ENCODE data around the gene DNLZ.

DNLZ gene

GRCh38 chr9:136366826-136367225, 3.3 kb upstream of the DNLZ start:
- no peak for DNase-seq
- in situ Hi-C loops (cut with HindIII; ENCODE audit: low pct_ligation_motif_present, low pct_unique_long_range_greater_than_20kb, low sequenced_read_pairs): no loop called here

- DNase-seq: no peak
- in situ Hi-C loops (cut with HindIII; ENCODE audit: low pct_ligation_motif_present, low pct_unique_long_range_greater_than_20kb, low sequenced_read_pairs): no loop called here
These were observed 2.3 kb upstream of the DNLZ start for GRCh38 chr9:136365775-136366222.

- in situ Hi-C loops (cut with HindIII; ENCODE audit: low pct_ligation_motif_present, low pct_unique_long_range_greater_than_20kb, low sequenced_read_pairs): no loop called here
- no peak for DNase-seq
These were observed 1.6 kb upstream of the DNLZ start for GRCh38 chr9:136364942-136365774.

GRCh38 chr9:136363949-136364748, 605 bp upstream of the DNLZ start:
- no peak for DNase-seq
- in situ Hi-C loops (cut with HindIII; ENCODE audit: low pct_ligation_motif_present, low pct_unique_long_range_greater_than_20kb, low sequenced_read_pairs): no loop called here

DNA sequence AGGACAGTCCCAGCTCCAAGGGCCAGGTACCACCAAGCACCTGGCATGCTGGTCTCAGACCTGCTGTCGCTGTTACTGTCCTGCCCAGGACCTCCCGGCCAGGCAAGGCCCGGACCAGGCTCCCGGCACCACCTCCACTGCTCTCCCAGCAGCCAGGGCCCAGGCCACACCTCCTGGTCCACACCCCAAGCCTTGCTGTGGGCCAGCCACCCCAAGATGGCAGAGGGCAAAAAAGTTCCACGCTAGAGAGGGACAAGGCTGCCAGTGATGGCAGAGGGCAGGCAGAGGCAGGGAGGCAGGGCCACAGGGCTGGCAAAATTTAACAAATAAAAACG, 1.1 kb downstream of the DNLZ start:
- DNase-seq: no peak
- in situ Hi-C loops (cut with HindIII; ENCODE audit: low pct_ligation_motif_present, low pct_unique_long_range_greater_than_20kb, low sequenced_read_pairs): no loop called here

DNA sequence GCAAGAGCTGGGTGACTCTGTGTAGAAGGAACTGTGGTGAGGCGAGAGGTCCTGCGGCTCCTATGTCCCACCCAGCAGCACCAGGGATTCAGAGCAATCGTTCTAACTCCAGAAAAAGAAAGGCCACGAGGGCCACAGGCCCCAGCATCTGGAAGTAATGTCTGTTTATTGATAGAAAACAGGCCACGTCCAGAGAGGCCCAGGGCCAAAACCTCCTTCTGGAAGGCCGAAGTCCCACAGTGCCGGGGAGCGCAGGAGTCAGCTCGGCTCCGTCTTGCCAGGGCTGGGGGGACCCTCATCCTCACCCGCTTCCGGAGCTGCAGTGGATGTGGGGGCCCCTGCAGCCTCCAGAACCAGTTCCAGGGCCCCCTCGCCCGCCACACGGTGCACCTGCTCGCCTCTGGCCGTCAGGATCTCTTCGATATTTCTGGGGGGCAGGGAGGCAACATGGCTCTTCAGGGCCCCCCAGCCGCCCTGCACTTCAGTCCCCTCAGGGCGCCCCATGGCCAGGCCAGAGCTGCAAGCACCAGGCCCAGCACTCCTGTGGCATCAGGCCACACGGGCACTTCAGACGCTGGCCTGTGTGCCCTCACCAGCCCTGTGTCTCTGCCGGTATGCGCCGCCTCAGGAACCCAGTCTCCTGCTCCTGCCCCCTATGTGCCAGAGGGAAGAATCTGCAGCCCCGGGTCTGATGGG, 1.6 kb downstream of the DNLZ start:
- in situ Hi-C loops (cut with HindIII; ENCODE audit: low pct_ligation_motif_present, low pct_unique_long_range_greater_than_20kb, low sequenced_read_pairs): no loop called here
- no peak for DNase-seq

GRCh38 chr9:136361047-136361753, 2.3 kb downstream of the DNLZ start:
- in situ Hi-C loops (cut with HindIII; ENCODE audit: low pct_ligation_motif_present, low pct_unique_long_range_greater_than_20kb, low sequenced_read_pairs): no loop called here
- DNase-seq: no peak

DNA sequence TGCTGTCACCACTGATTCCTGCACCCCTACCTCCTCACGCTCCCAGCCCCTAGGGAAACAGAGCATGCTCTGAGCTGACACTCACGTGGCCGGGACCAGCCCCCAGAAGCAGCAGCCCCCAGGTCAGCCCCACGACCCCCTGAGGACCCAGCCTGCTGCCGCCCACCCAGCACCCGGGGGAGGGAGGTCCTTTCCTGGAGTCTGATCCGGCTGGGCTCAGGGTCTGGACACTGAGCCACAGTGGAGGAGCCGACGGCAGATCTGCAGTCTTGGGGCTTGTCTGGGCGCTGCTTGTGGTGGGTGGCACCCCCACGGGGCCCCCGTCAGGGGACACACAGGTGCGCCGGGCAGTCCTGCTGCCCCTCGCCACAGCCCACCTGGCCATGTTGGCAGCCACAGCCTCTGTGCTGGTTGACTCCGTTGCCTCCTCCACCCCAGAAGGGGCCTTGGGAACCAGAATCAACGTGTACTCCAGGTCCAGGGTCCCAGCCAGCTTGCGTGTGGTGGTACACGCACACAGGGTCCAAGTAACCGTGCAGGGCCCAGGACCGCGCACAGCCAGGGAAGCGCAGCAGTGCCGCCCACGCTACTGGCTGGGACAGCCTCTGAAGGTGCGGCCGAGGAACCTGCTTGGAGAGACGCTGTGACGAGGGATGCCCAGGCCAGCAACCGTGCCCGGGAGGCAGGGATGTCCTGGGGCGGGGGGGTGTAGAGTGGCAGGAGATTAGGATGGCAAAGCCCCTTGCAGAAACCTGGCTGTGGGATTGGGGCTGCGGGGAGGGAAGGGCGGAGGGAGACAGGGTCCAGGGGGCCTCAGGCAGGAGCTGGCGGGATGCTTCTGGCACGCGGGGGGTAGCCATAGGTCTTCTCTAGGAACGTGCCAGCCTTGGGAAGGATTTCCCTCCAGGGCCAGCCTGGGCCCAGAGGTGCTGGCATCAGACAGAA, 3.5 kb downstream of the DNLZ start:
- DNase-seq: no peak
- in situ Hi-C loops (cut with HindIII; ENCODE audit: low pct_ligation_motif_present, low pct_unique_long_range_greater_than_20kb, low sequenced_read_pairs): no loop called here

- DNase-seq: no peak
- in situ Hi-C loops (cut with HindIII; ENCODE audit: low pct_ligation_motif_present, low pct_unique_long_range_greater_than_20kb, low sequenced_read_pairs): no loop called here
These were observed 4.7 kb downstream of the DNLZ start for GRCh38 chr9:136358888-136359287.

- DNase-seq: no peak
- in situ Hi-C loops (cut with HindIII; ENCODE audit: low pct_ligation_motif_present, low pct_unique_long_range_greater_than_20kb, low sequenced_read_pairs): no loop called here
These were observed 5.5 kb downstream of the DNLZ start for GRCh38 chr9:136358016-136358415.

- in situ Hi-C loops (cut with HindIII; ENCODE audit: low pct_ligation_motif_present, low pct_unique_long_range_greater_than_20kb, low sequenced_read_pairs): no loop called here
These were observed 6.3 kb downstream of the DNLZ start for GRCh38 chr9:136357202-136357725.

GRCh38 chr9:136355616-136356557, 7.7 kb downstream of the DNLZ start:
- no peak for DNase-seq
- in situ Hi-C loops (cut with HindIII; ENCODE audit: low pct_ligation_motif_present, low pct_unique_long_range_greater_than_20kb, low sequenced_read_pairs): no loop called here

More at GRCh38 chr9:136357202-136357725, 6.3 kb downstream of the DNLZ start:
- no peak for DNase-seq

DNA sequence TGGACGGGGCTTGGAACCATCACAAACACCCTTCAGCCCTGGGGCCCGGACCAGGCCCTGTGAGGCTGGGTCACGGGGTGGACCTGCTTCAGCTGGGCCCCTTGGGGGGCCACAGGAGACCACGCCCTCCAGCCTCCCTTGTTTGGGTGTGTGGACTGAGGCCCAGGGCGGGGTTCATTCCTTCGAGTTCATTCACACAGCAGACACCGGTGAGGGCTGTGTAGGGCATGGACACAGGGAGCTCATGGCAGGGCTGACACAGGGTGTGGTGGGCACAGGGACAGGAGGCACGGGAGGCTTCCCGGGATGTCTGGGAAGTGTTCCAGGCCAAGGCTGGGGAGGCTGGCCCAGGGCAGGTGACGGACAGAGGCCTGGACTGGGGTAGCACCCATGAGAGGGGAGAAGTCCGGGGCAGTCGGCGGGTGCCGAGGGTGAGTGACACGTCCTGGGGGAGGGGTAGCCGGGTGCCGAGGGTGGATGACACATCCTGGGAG, 8.9 kb downstream of the DNLZ start:
- no peak for DNase-seq
- in situ Hi-C loops (cut with HindIII; ENCODE audit: low pct_ligation_motif_present, low pct_unique_long_range_greater_than_20kb, low sequenced_read_pairs): no loop called here

- in situ Hi-C loops (cut with HindIII; ENCODE audit: low pct_ligation_motif_present, low pct_unique_long_range_greater_than_20kb, low sequenced_read_pairs): no loop called here
- no peak for DNase-seq
These were observed 9.6 kb downstream of the DNLZ start for GRCh38 chr9:136353757-136354488.

GRCh38 chr9:136353088-136353487, 10.5 kb downstream of the DNLZ start:
- DNase-seq: no peak
- in situ Hi-C loops (cut with HindIII; ENCODE audit: low pct_ligation_motif_present, low pct_unique_long_range_greater_than_20kb, low sequenced_read_pairs): no loop called here

GRCh38 chr9:136352682-136353081, 10.9 kb downstream of the DNLZ start:
- in situ Hi-C loops (cut with HindIII; ENCODE audit: low pct_ligation_motif_present, low pct_unique_long_range_greater_than_20kb, low sequenced_read_pairs): no loop called here
- DNase-seq: no peak
